Sigmoid colon (tissue), 4 donors: Measurements from ENCODE around the gene STIP1.

ENCODE experiments used
- EP300 ChIP-seq, 4 donors: sonication (generic); formaldehyde crosslinking; IDR thresholded peaks; one replicate each; pipeline ENCODE4 v1.6.1; 2017; ENCODE audit warnings: antibody characterized with exemption in 4 of 4
- POLR2A ChIP-seq, 2 donors: fragments of 450-650 bp; IDR thresholded peaks; one replicate each; pipeline ENCODE4 v1.6.1; 2016; ENCODE audit warnings: antibody characterized with exemption in 2 of 2, mild to moderate bottlenecking in 2 of 2, moderate library complexity in 2 of 2
- TF ChIP-seq, protein P1 (sequence below), 4 experiments: fragments of 450-650 bp in 3 of 4; fragments of 200-600 bp in 1 of 4; IDR thresholded peaks; one replicate each; pipeline ENCODE4 v1.5.1; 2016 to 2019; ENCODE audit warnings: antibody characterized with exemption in 4 of 4, mild to moderate bottlenecking in 3 of 4, moderate library complexity in 2 of 4

- TF ChIP-seq EP300 (IDR thresholded peaks at IDR 0.05) (no peak), POLR2A (IDR thresholded peaks at IDR 0.05) (no peak)
- TF ChIP-seq, protein P1, sequence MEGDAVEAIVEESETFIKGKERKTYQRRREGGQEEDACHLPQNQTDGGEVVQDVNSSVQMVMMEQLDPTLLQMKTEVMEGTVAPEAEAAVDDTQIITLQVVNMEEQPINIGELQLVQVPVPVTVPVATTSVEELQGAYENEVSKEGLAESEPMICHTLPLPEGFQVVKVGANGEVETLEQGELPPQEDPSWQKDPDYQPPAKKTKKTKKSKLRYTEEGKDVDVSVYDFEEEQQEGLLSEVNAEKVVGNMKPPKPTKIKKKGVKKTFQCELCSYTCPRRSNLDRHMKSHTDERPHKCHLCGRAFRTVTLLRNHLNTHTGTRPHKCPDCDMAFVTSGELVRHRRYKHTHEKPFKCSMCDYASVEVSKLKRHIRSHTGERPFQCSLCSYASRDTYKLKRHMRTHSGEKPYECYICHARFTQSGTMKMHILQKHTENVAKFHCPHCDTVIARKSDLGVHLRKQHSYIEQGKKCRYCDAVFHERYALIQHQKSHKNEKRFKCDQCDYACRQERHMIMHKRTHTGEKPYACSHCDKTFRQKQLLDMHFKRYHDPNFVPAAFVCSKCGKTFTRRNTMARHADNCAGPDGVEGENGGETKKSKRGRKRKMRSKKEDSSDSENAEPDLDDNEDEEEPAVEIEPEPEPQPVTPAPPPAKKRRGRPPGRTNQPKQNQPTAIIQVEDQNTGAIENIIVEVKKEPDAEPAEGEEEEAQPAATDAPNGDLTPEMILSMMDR (IDR thresholded peaks at IDR 0.05) = no peak
Observed at GRCh38 chr11:64244966-64245365, 59.0 kb downstream of the STIP1 start.
